ENCODE results near the gene C11orf42.

The C11orf42 gene, protein sequence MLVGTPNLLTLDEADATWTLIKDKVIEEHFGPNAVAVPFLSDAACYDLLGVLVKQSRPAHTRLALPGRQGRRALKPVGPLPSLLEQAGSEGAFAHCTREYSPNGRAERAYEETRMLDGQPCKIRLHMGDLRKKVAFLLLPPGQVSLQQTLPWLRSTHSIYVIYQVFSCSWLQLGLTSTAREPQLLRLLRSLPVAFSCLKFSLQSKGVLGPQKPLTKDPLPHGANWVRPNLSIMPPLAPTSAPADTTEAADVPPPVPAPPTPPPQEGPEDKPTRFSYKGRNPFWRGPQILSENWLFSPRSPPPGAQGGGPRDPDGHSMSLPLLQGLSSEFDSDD

DNA sequence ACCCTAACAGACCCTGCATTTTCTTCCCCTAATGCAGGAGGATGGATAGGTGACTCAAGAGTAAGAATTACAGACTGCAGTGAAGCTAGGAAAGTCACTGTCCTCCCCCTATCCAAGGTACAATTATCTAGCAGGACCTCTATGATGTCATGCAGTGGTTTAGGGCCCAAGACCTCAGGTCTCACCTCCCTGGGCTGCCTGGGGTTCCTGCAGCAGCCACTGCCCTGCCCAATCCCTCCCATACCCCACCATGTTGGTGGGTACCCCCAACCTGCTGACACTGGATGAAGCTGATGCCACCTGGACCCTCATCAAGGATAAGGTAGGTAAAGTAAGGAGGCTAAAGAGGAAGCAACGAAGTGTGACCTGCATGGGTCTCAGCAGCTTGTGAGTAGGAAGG lies at the start of gene C11orf42:
Gene C11orf42 (plus strand): TSS at position 192 of the 400 bp plus-strand sequence. CDS start 59 bp downstream, at position 251.
- H3K4me3 ChIP-seq (ENCODE audit: low read length), result no peak within 1 kb of the TSS
- no peak for DNase-seq (ENCODE audit: low read depth)
- TF ChIP-seq, protein P1, sequence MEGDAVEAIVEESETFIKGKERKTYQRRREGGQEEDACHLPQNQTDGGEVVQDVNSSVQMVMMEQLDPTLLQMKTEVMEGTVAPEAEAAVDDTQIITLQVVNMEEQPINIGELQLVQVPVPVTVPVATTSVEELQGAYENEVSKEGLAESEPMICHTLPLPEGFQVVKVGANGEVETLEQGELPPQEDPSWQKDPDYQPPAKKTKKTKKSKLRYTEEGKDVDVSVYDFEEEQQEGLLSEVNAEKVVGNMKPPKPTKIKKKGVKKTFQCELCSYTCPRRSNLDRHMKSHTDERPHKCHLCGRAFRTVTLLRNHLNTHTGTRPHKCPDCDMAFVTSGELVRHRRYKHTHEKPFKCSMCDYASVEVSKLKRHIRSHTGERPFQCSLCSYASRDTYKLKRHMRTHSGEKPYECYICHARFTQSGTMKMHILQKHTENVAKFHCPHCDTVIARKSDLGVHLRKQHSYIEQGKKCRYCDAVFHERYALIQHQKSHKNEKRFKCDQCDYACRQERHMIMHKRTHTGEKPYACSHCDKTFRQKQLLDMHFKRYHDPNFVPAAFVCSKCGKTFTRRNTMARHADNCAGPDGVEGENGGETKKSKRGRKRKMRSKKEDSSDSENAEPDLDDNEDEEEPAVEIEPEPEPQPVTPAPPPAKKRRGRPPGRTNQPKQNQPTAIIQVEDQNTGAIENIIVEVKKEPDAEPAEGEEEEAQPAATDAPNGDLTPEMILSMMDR (conservative IDR thresholded peaks at IDR 0.05; ENCODE audit: low read length), result no peak

DNA sequence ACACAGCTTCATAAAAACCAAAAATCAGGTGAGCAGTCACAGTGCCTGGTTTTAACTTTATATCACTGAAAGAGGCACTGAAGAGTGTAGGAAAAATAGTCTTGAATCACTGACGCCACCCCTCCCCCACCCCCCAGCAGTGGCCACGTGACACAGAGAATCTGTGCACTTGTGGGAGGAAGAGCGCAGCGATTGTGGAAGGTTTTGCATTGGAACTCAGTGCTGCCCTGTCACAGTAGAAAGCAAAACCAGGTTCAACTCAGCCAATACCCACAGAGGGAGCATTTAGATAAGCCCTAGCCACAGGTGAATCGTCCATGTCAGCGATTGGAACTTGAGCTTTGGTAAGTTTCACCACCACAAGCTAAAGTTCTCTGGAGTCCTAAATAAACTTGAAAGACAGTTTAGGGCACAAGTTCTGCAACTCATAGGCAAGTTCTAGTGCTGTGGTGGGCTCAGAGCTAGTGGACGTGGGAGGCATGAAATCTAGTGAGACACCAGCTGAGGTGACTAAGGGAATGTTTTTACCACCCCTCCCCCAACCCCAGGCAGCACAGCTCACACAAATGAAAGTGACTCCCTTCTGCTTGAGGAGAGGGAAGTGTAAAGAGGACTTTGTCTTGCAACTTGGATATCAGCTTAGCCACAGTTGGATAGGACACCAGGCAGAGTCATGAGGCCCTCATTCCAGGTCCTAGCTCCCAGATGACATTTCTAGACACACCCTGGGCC lies 48.6 kb upstream of the C11orf42 start:
- TF ChIP-seq, protein P1 (conservative IDR thresholded peaks at IDR 0.05; ENCODE audit: low read length), result no peak
- DNase-seq (ENCODE audit: low read depth), result no peak
- H3K4me3 ChIP-seq (ENCODE audit: low read length), result no peak overlapping the region

DNA sequence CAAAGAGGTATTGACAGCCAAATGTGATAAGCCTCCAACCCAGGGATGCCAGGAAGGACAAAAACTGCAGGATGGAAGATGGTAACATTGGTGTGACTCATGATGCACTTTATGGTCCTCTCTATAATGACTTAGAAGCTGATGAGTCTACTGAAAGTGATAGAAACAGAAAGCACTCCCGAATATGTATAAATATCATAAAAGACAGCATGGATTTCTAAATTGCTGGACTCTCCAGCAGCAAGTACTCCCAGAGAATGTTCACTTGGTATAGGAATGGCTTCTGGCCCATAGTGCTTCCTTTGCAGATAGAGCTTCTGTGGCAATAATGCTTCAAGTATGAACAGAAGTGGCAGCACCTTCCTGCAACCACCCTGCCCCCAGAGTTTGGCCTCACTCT lies 35.1 kb upstream of the C11orf42 start, which contains the start of gene OR52B2:
Gene OR52B2 (minus strand): TSS at position 101 of the 400 bp plus-strand sequence. CDS start 0 bp downstream, at position 101.
- H3K4me3 ChIP-seq (ENCODE audit: low read length), result no peak within 1 kb of the TSS
- no peak for DNase-seq (ENCODE audit: low read depth)
- TF ChIP-seq, protein P1 (conservative IDR thresholded peaks at IDR 0.05; ENCODE audit: low read length), result no peak

DNA sequence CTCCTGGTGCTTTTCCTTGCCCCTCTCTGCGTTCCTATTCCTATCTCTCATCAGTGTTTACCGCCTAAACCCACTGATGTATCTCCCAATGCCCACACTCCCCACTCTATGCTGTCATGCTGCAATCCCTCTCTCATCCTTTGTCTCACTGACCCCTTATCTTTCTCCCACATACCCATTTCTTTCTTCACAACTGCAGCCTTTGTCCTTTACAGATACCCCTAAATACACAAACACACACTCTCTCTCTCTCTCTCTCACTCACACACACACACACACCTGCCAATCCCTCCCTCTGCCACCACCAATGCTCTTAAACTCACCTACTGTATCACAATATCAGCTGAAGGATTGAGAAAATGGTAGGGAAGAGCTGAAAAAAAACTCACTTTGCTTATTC lies 29.9 kb upstream of the C11orf42 start:
- no peak for DNase-seq (ENCODE audit: low read depth)
- no peak overlapping the region for H3K4me3 ChIP-seq (ENCODE audit: low read length)
- TF ChIP-seq, protein P1 (conservative IDR thresholded peaks at IDR 0.05; ENCODE audit: low read length), result no peak

DNA sequence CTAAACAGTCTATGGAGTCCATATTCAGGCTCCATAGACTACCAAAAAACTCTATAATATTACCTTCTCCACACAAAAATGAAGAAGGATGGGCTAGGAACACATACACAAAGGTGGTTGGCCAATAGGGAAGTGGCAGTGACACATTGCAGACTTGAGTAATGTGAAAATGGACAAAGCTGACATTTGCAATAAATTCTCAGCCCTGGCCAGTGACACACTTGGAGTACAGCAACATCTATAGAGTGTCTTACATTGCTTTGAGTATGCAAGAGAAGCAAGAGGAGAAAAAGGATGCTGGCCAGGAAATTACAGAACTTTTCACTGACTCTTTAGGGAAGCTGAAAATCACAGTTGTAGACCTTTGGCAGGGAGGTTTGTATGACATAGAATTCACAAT lies 13.6 kb upstream of the C11orf42 start:
- TF ChIP-seq, protein P1 (conservative IDR thresholded peaks at IDR 0.05; ENCODE audit: low read length), result no peak
- DNase-seq (ENCODE audit: low read depth), result no peak
- no peak overlapping the region for H3K4me3 ChIP-seq (ENCODE audit: low read length)

DNA sequence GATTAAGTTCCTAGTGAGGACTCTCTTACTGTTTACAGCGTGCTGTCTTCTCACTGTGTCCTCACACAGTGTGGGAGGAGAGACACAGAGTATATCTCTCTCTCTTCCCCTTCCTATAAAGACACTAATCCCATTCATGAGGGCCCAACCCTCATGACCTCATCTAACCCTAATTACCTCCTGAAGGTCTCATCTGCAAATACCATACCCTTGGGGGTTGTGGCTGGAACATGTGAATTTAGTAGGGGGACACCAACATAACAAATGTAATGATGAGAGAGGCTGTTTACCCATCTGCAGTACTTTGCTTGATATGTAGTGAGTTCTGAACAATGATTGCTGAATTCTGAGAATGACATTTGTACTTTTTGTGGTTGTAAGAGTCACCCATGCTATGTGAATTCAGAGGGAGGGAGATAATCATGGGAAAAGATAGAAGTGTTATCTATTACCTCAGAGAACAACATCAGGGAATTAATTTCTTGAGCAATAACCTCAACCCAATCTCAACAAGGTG lies 11.2 kb upstream of the C11orf42 start:
- H3K4me3 ChIP-seq (ENCODE audit: low read length), result no peak overlapping the region
- TF ChIP-seq, protein P1 (conservative IDR thresholded peaks at IDR 0.05; ENCODE audit: low read length), result no peak
- no peak for DNase-seq (ENCODE audit: low read depth)
